Measurements from ENCODE around the gene CD2AP.
"Not testable (repeated sequence)": the region's sequence is repeated elsewhere in the genome, so short reads cannot be mapped to it uniquely, and the experiment has no call there.

Gene CD2AP

DNA sequence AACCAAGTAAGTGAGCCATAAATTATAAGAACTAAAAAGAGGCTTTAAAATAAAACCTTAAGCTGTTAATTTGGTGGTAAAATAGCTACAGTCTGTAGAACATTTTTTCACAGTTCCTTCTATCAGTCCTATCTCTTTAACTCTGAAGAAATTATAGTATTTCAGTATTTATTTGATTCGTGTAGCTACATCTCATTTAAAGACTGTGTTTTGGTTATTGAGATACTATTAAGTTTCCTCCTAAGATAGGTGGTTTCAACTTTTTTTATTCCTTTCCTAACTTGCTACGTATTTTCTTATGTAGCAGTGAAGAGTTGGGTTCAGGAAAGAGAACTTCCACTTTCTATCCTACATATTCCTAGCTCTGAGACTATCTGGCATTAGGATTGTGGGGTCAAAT, 97.2 kb downstream of the CD2AP start:
- DNase-seq: no peak

DNA sequence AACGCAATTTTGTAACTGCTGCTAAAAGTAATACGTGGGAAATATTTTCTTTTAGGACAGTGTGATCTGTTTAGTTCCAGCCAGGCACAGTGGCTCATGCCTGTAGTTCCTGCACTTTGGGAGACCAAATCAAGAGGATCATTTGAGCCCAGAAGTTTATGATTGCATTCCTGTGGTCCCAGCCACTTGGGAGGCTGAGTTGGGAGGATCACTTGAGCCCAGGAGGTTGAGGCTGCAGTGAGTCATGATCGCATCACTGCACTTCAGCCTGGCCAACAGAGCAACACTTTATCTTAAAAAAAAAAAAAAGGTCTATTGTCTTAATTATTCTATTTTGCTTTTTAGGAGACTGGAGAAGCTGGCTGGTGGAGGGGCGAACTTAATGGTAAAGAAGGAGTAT, 101.5 kb downstream of the CD2AP start:
- DNase-seq: no peak

DNA sequence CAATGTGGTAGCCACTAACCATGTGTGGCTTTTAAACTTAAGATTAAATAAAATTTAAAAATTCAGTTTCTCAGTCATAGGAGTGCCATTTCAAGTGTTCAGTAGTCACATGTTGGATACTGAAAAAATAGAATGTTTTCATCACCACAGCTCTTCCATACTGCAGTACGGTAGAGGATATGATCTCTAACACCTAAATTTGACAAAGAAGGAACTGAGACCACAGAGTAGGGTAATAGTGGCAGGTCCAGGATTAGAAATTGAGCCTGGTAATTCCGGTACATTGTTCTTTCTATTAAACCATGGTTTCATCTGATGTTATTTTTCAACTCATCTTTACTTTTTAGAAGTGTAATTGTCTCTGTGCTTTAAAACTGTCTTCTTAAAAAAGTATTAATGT, 104.0 kb downstream of the CD2AP start:
- no peak for DNase-seq

DNA sequence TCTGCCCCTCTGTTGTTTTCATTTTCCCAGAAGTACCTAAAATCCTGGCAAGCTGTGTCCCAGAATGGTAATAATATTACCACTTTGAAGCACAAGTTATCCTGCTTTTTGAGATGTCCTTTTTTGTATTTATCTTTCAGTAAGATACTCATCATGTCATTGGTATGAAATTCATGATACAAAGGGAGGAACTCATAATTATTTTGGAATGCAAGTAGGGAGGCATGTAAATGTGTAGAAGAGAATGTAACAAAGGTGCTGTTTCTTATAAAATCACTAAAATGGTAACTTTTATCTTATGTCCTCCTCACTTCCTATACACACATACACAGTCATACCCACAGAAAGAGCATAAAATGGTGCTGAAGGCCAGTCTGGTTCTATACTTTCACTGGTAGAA, 109.9 kb downstream of the CD2AP start:
- no peak for DNase-seq

DNA sequence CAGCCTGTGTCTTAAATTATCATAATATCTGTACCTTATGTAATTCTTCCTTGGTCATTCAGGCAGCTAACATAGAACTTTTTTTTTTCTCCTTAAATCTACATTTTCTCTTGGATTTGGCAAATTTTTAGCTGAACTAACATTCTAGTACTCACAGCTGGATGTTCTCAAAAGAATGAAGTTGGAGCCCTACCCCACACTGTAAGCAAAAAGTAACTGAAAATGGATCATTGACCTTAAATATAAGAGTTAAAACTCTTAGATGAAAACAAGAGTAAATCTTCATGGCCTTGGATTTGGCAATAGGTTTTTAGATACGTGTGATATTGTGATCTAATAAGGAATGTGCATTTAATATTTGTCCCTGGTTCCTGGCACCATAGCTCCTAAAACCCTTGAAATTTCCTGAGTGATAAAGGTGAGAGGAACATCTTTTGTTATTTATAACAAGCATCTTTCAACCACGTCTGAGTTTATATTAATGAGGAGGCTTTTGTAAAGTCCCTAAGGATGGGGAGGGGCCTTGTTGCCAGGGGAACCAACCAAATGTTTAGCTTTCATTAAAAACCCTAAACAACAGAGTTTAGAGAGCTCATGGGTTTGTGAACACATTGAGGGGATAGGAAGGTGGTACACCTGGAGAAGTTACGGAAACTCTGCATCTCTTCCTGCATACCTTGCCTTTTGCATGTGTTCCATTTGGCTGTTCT, 114.7 kb downstream of the CD2AP start:
- DNase-seq: no peak

DNA sequence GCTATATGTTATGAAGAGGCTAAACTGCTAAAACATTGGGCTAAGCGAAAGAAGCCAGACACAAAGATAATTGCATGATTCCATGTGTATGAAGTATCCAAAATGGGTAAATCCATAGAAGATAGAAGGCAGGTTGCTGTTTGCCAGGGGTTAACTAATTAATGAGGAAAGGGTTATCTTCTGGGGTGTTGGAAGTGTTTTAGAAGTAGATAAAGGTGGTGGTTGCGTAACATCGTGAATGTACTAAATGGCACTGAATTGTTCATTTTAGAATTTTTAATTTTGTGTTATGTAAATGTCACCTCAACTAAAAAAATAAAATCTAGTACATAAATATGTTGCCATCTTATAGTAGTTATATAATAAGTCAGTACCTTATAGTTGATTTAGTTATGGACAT, 116.4 kb downstream of the CD2AP start:
- DNase-seq: no peak

DNA sequence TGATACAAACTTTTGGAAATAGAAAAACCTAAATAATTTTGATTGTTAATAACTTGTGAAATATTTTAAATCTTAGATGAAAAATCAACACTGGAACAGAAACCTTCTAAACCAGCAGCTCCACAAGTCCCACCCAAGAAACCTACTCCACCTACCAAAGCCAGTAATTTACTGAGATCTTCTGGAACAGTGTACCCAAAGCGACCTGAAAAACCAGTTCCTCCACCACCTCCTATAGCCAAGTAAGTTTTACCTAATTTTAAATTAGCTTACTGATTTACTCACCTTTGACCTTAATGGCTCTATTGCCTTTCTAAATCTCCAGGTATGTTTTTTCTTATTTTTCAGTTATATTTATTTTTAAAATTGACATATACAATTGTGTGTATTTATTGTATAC, 118.2 kb downstream of the CD2AP start:
- DNase-seq: no peak

DNA sequence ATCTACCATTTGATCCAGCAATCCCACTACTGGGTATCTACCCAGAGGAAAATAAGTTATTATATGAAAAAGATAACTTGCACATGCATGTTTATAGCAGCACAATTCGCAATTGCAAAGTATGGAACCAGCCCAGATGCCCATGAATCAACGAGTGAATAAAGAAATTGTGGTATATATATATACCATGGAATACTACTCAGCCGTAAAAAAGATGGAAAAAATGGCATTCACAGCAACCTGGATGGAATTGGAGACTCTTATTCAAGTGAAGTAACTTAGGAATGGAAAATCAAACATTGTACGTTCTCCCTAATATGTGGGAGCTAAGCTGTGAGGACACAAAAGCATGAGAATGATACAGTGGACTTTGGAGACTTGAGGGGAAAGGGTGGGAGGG, 120.8 kb downstream of the CD2AP start:
- no peak for DNase-seq

DNA sequence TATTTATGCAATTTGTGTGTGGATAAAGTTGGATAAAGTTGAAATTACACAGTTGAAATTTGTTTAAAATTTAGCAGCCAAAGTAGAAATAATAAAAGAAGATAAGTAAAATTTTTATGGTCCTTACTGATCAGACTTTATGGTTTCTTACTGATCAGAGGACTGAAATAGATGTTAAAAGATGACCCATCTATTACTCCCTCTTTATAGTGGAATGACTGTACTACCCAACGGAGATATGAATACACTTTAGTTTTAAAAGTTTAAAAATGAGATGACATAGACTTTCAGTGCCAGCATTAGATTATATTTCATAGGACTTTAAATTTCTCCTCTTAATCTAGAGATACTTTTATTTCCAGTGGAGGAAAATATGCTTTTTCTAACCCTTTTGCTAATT, 121.9 kb downstream of the CD2AP start:
- DNase-seq: no peak

DNA sequence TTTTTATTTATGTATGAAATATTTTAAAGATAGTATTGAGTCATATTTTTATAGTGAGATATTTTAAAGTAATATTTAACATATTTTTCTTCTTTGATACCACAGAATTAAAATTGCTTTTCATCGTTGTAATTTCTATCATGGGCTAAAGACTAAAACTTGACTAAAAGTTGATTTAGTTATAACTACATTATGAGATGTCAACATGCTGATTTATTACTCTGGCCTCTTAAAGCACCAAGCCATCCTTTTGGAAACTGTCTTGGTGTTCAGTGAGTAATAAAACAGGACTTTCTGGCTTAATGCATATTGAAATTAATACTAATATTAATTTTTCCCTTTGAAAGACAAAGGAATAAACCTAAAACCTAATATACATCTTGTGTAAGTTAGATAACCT, 125.6 kb downstream of the CD2AP start:
- no peak for DNase-seq

DNA sequence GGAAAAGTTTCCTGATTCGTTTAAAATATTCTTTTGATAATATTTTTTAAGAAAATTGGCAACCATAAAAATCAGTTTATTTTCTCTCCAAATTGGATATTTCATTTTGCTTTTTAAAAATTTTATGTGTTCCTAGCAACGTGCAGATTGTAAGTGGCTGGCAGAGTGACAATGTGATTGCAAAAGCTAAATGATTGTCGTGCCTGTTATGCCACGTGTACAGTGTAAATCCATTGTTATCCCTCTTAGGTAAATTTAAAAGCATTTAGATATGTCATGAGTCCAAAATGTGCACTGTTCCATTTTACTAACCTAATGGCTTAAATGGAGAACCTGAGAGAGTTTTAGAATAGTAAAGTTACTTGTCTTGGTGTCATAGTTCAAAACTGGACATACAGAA, 126.4 kb downstream of the CD2AP start:
- no peak for DNase-seq

DNA sequence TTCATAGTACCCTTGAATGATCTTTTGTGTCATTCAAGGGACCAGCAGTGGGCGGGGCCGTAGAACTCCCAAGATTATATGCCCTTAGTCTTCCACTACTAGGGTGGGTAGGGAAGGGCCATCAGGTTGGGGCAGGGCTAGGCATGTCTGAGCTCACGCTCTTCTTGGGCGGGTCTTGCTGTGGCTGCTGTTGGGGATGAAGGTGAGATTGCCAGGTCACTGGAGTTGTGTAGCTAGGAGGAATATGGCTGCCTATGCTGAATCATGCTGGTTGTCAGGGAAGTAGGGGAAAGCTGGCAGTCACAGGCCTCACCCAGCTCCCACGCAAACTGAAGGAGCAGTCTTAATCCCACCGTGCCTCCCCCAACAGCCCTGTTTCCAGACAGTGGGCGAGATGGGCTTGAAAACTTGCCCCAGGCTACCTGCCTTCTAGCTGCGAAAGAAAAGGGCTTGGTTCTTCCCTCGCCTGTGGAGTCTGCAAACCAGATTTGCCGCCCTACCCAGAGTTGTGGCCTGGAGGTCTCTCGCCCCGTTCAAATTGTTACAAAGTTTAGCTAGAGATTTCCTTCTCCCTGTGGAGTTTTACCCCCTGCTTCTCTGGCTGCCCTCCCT, 144.4 kb downstream of the CD2AP start:
- no peak for DNase-seq

DNA sequence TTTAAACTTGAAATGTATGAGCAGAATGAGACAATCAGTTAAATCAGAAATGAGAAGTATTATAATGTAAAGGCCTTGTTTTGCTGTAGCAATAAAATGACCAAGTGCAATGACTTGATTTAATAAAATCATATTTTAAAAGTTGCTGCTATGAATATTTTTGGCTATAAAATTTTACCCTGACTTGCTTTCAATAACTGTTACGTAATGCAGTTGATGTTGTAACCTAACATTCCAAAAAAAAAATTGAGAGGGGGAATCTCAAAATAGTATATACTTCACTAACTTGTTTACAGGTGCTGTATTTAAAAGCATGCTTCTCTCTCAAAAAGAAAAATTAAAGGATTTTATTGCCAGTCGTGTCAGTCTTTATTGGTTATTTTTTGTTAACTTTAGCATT, 149.2 kb downstream of the CD2AP start:
- no peak for DNase-seq

DNA sequence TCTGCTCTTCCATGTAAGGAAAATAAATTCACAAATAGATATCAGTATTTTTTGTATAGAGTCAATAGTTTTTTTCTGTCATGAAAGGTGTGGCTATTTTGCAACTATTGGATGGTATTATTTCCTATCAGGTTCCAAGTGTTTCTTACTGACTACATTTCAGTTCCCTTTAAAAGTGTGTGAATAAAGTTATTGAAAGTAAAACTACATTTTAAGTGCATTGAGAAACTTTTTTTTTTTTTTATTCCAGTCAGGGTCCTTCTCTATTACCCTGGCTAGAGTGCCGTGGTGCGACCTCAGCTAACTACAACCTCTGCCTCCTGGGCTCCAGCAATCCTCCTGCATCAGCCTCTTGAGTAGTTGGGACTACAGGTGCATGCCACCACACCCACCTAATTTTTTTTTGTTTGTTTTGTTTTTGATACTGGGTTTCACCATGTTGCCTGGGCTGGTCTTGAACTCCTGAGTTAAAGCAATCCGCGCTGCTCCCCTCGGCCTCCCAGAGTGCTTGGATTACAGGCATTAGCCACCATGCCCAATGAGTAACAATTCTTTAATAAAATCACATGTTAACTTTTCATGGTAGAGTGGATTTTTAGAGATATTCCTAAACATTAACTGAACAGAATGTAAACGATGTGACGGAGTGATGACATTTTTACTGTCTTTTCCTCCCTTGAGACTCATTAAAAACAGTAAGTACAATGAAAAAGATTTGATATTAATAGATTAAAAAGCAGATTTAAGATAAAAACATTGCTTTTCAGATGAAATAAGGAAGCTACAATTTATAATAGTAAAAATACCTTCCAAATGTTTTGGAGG, 151.1 kb downstream of the CD2AP start:
- no peak for DNase-seq

DNA sequence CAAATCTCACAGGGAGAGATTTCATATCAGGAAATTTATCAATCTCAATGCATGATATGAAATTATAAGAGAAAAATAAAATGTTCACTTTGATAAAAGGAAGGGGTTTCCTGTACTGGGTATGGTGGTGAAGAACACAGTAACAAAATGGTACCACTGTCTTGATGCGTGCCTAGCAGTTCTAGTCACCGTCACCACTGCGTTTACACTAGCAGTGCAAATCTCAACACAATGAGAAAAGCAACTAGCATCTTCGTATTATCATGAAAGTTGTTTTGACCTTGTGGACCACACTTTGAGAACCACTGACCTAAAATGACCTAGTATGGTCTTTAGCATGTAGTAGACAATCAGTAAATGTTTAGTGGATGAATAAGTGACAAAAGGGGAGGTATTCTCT, 152.4 kb downstream of the CD2AP start:
- DNase-seq: no peak

DNA sequence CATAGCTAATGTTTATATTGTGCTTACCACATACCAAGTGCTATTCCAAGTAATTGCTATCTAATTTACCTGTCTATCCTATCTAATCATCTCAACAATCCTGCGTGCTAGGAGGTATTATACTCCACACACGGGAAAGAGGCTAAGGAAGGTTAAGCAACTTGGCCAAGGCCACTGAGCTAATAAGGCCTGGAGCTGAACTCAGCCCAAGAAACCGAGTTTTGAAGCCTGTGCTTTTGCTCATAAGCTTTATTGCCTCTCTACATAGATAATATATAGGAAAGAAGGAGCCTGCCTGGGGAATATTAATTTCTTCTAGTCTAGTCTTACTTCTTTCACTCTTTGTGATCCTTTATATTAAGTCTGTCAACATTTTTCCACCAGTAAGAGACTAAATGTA, 153.0 kb downstream of the CD2AP start:
- no peak for DNase-seq

DNA sequence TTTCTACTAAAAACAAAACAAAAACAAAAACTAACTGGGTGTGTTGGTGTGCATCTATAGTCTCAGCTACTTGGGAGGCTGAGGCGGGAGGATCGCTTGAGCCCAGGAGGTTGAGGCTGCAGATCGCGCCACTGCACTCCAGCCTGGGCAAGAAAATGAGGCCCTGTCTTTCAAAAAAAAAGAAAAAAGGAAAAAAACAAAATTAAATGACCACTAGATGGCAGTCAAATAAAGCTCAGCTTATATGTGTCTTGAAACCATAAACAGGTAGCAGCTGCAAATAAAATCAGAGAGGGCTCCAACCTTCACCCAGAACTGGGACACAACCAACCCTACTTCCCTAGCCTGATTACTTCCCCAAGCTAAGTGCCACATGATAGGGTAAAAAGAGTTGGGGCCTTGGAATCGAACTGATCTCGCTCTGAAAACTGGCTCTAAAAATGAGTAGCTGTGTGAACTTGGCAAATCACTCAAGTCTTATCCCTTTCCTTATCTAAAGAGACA, 153.7 kb downstream of the CD2AP start:
- DNase-seq: peak; percentile 25

DNA sequence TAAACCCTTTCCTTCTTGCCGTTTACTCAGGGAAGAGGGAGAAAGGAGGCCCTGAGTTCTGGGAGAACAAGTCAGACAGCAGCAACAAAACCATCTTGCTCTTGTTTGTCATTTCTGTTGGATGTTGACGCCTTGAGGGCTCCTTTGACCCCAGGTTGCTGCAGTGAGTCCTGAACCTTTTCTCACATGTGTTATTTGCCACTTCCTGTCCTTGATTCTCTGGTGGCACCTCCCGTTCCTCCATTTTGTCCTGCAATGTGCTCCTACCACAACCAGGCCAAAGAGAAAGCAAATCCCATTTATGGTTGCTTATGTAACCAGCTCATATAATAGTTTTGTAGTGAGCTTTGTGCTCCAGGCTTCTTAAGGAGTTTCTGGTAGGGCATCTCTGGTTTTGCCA, 154.2 kb downstream of the CD2AP start:
- no peak for DNase-seq

DNA sequence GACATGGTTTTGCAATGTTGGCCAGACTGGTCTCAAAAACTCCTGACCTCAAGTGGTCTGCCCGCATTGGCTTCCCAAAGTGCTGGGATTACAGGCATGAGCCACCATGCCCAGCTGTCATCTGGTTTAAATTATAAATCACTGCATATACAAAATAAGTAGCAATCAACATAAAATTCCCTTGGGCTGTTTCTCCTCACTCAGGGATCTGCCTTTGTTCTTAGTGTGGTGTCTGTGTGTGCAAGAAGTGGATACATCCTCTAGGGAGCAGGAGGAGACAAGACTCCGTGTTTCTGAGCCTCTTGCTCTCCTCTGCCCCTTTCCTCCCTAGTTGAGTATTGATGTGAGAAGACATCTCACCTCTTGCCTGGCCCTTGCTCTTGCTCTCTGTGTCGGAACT, 155.6 kb downstream of the CD2AP start:
- DNase-seq: no peak

DNA sequence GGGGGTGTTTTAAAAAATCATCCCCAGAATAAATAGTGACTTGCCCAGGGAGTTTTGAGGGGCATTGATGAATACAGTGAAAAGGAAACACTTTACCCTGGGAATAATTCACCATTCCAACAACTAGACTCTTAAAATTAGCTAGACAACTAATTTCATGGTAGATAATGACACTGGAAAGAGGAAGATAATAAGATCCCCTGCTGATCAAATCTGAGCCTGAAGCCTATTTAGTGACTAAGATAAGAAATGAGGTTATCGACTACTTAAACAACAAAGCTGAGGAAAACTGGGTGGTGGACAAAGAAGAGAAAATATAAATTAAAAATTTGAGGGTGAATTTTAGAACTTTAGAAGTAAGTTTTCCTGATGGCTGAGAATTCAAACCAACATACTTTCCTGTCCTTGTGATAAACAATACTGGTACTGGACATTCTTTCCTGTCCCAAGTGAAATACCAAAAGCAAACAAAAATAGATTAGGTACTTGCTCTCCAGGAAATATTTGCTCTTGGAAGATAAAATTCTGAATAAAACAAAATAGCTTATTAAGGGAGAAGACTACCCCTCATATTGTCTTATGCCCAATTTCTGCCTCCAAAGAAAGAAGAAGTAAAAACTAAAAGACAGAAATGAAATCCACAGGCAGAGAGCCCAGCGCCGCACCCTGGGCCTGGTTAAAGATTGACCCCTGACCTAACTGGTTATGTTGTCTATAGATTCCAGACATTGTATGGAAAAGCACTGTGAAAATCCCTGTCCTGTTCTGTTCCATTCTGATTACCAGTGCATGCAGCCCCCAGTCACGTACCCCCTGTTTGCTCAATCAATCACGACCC, 156.8 kb downstream of the CD2AP start:
- no peak for DNase-seq

DNA sequence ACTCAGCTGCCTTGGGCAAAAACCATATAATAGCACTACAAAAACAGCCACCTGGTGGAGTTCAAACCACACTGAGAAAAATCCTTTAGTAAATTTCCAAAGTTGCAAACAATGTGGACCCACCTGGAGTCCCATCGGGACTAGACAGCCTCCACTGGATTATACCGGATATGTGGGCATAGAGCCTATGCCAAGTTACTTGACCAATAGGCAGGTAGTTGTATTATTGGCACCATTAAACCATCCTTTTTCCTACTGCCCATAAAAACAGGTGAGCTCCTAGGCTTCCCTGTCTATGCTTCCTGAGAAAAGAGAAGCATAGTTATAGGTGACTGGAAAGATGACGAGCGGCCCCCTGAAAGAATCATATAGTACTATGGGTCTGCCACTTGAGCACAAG, 169.1 kb downstream of the CD2AP start:
- no peak for DNase-seq

DNA sequence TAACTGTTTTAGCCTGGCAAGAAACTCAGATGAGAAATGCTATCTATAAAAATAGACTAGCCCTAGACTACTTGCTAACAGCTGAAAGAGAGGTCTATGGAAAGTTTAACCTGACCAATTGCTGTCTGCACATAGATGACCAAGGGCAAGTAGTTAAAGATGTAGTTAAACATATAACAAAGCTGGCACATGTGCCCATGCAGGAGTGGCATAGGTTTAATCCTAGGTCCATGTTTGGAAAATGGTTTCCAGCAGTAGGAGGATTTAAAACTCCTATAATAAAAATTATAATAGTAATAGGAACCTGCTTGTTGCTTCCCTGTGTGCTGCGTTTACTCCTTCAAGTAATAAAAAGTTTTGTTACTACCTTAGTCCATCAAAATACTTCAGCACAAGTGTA, 169.6 kb downstream of the CD2AP start:
- no peak for DNase-seq

DNA sequence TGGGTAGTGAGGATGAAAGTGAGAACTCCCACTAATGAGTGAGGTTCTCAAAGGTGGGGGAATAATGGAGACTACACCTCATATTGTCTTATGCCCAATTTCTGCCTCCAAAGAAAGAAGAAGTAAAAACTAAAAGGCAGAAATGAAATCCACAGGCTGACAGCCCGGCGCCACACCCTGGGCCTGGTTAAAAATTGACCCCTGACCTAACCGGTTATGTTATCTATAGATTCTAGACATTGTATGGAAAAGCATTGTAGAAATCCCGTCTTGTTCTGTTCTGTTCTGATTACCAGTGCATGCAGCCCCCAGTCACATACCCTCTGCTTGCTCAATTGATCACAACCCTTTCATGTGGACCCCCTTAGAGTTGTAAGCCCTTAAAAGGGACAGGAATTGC, 170.0 kb downstream of the CD2AP start:
- not testable (repeated sequence) for DNase-seq

All from NCI-H1417 treated with DMSO at 0.1 percent for 48 hours (cell line).